Liver (tissue), 9 donors: Measurements from ENCODE around the gene ECSIT. TPM values are rescaled to one million over a fixed set of nuclear protein-coding genes. Genes with fewer than 3 reads are reported as not detected.
"Not testable (repeated sequence)": the region's sequence is repeated elsewhere in the genome, so short reads cannot be mapped to it uniquely, and the experiment has no call there.

Source experiments
- DNase-seq: peaks from one replicate; pipeline ENCODE4 v3.0.0-alpha.2; 2017; ENCODE audit warnings: low spot score
- H3K27ac ChIP-seq, 2 donors: one replicate each; pipeline ENCODE4 v1.7.0; 2013; ENCODE audit warnings: inconsistent platforms in 2 of 2, low read length in 2 of 2, control low read depth in 1 of 2, low read depth in 1 of 2, mild to moderate bottlenecking in 1 of 2
- H3K27me3 ChIP-seq, 4 donors: one replicate each; pipeline versions ENCODE4 v1.6.1 to v1.7.0; 2013; ENCODE audit warnings: low read length in 3 of 4, inconsistent platforms in 1 of 4, mild to moderate bottlenecking in 1 of 4, moderate library complexity in 1 of 4; ENCODE audit not compliant: control insufficient read depth in 4 of 4, insufficient read depth in 4 of 4
- H3K36me3 ChIP-seq, 4 donors: one replicate each; pipeline versions ENCODE4 v1.6.1 to v1.7.0; 2013; ENCODE audit warnings: low read length in 3 of 4, mild to moderate bottlenecking in 3 of 4, low read depth in 1 of 4, moderate library complexity in 1 of 4; ENCODE audit not compliant: control insufficient read depth in 4 of 4, insufficient read depth in 3 of 4
- H3K4me1 ChIP-seq, 4 donors: one replicate each; pipeline versions ENCODE4 v1.6.1 to v1.7.0; 2013; ENCODE audit warnings: low read length in 3 of 4, mild to moderate bottlenecking in 3 of 4, moderate library complexity in 1 of 4; ENCODE audit not compliant: control insufficient read depth in 4 of 4, insufficient read depth in 4 of 4
- H3K4me3 ChIP-seq, 3 donors: one replicate each; pipeline versions ENCODE4 v1.6.1 to v1.7.0; 2013; ENCODE audit warnings: low read length in 3 of 3, control low read depth in 1 of 3, low read depth in 1 of 3, mild to moderate bottlenecking in 1 of 3
- H3K9ac ChIP-seq, 2 donors: one replicate each; pipeline ENCODE4 v1.7.0; 2013; ENCODE audit warnings: low read length in 2 of 2, mild to moderate bottlenecking in 2 of 2, moderate library complexity in 2 of 2, control low read depth in 1 of 2, low read depth in 1 of 2
- H3K9me3 ChIP-seq, 4 donors: one replicate each; pipeline versions ENCODE4 v1.6.1 to v1.7.0; 2013; ENCODE audit warnings: low read length in 3 of 4; ENCODE audit not compliant: control insufficient read depth in 4 of 4
- EGR1 ChIP-seq, 2 donors: IDR thresholded peaks; 2 replicates each; pipeline ENCODE4 v1.6.1; 2016 to 2018; ENCODE audit warnings: antibody characterized with exemption in 2 of 2, low read depth in 2 of 2
- FOXA1 ChIP-seq: IDR thresholded peaks from 2 replicates; pipeline ENCODE4 v1.6.1; 2016; ENCODE audit warnings: antibody characterized with exemption
- HNF4G ChIP-seq: IDR thresholded peaks from 2 replicates; pipeline ENCODE4 v1.6.1; 2016; ENCODE audit warnings: antibody characterized with exemption
- JUND ChIP-seq, 2 donors: IDR thresholded peaks; 2 replicates each; pipeline ENCODE4 v1.6.1; 2016; ENCODE audit warnings: antibody characterized with exemption in 2 of 2
- NR2F2 ChIP-seq: IDR thresholded peaks from 2 replicates; pipeline ENCODE4 v1.6.1; 2016; ENCODE audit warnings: antibody characterized with exemption
- TAF1 ChIP-seq: conservative IDR thresholded peaks from 2 replicates; pipeline ENCODE4 v1.6.1; 2016; ENCODE audit warnings: antibody characterized with exemption, mild to moderate bottlenecking
- WGBS: extraction: QIAGEN DNeasy Blood & Tissue Kit; methylation state at CpG from one replicate; pipeline ENCODE4 v1.1.7; 2013; 5-methylcytosine and 5-hydroxymethylcytosine counted together
- polyA plus RNA-seq, 2 donors: library from polyadenylated mRNA; stranded (reverse) in 1 of 2; unstranded in 1 of 2; fragments of 200-250 nt in 1 of 2; fragments of >200 nt in 1 of 2; fragmentation: Nextera tagmentation in 1 of 2; extraction: Ambion mirVana in 1 of 2; gene quantifications; one replicate each; pipeline versions ENCODE4 v1.2.1 to v1.2.3, GENCODE V29; 2013 to 2015
- total RNA-seq, 2 donors: library from RNA; depleted of rRNA; stranded (reverse); fragments of >200 nt; gene quantifications; one replicate each; pipeline ENCODE4 v1.2.3, GENCODE V29; 2014
- TF ChIP-seq, protein P1 (sequence below): fragments of 150-350 bp; IDR thresholded peaks from 2 replicates; pipeline ENCODE4 v1.5.1; 2017; ENCODE audit warnings: improper control_type of control experiment, low read depth, low read length; ENCODE audit not compliant: missing input control
- TF ChIP-seq, protein P2 (sequence below): IDR thresholded peaks from 2 replicates; pipeline ENCODE4 v1.6.1; 2016; ENCODE audit warnings: antibody characterized with exemption, mild to moderate bottlenecking
- donor health status: healthy.
- donor health status: healthy.
- donor health status: healthy.
- donor health status: healthy.
- donor health status: healthy.

Gene ECSIT
- total and polyA plus RNA-seq, 4 donors: 20.5 to 37.4 (median 31.0) TPM

DNA sequence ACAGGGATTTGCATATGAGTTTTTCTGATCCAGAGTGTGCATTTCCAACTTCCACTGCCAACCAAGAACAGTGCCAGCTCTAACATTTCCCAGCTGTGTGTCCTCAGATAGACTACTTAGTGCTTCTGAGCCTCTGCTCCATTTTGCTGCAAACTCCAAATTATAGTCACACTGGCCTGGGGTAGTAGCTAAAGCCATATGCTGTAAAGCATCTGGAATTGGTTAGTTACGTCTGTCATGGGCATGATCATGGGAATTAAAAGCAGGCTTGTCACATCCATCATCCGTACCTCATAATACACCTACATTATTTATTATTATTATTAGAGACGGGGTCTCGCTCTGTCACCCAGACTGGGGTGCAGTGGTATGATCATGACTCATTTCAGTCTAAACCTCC is 55.2 kb downstream of the ECSIT start:
- 90% methylated on average over 4 of the region's 4 CpGs for WGBS
- no peak for TF ChIP-seq JUND (IDR thresholded peaks at IDR 0.05)
- TF ChIP-seq, protein P1, sequence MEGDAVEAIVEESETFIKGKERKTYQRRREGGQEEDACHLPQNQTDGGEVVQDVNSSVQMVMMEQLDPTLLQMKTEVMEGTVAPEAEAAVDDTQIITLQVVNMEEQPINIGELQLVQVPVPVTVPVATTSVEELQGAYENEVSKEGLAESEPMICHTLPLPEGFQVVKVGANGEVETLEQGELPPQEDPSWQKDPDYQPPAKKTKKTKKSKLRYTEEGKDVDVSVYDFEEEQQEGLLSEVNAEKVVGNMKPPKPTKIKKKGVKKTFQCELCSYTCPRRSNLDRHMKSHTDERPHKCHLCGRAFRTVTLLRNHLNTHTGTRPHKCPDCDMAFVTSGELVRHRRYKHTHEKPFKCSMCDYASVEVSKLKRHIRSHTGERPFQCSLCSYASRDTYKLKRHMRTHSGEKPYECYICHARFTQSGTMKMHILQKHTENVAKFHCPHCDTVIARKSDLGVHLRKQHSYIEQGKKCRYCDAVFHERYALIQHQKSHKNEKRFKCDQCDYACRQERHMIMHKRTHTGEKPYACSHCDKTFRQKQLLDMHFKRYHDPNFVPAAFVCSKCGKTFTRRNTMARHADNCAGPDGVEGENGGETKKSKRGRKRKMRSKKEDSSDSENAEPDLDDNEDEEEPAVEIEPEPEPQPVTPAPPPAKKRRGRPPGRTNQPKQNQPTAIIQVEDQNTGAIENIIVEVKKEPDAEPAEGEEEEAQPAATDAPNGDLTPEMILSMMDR: no peak
- no peak for DNase-seq
- H3K27me3 ChIP-seq: no peaks in the 10 kb centered on the region
- H3K36me3 ChIP-seq: no peaks in the 10 kb centered on the region
- H3K9me3 ChIP-seq: no peaks in the 10 kb centered on the region
- no peak overlapping the region for H3K27ac ChIP-seq
- no peak overlapping the region for H3K4me3 ChIP-seq
- no peak overlapping the region for H3K9ac ChIP-seq
- H3K4me1 ChIP-seq: no peaks in the 10 kb centered on the region

DNA sequence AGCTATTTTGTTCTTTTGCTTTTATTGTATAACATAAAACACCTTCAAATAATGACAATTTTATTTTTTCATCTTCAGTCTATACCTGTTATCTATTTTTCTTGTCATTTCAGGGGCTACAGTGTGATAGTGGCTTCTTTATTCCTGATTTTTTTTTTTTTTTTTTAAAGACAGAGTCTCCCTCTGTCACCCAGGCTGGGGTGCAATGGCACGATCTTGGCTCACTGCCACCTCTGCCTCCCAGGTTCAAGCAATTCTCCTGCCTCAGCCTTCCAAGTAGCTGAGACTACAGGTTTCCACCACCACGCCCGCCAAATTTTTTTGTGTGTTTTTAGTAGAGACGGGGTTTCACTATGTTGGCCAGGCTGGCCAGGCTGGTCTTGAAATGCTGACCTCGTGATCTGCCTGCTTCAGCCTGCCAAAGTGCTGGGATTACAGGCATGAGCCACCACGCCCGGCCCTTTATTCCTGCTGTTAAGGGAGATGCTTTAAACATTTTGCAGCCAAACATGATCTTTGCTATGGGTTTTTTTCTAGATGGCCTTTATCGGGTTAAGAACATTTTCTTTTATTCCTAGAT is 60.6 kb downstream of the ECSIT start:
- H3K4me1 ChIP-seq, H3K27me3 ChIP-seq, H3K4me3 ChIP-seq, H3K9me3 ChIP-seq, DNase-seq, H3K36me3 ChIP-seq, H3K27ac ChIP-seq, H3K9ac ChIP-seq: not testable (repeated sequence)
- 70% methylated on average over 8 of the region's 8 CpGs for WGBS

DNA sequence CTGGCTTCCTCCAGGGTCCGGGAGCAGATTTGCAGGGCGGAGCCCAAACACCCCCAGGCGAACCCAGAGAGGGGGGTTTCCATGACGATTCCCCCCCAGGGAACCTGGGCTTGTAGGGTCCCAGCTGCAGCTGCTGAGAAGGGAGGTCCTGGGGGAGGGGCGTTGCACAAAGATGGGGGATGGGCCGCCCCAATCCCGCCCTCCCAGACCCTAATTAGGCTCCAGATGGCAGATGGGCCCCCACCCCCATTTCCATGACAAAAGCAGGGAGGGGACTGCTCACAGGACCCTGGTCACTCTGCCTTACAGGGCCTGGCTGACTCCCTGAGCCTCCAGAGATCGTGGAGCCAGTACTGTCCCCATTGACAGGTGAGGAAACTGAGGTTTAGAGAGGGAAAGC is 63.3 kb downstream of the ECSIT start:
- Histone ChIP-seq H3K27me3 (no peaks in the 10 kb centered on the region), H3K4me1 (no peaks in the 10 kb centered on the region), H3K36me3 (no peaks in the 10 kb centered on the region), H3K9me3 (no peaks in the 10 kb centered on the region), H3K4me3 (no peak overlapping the region), H3K27ac (no peak overlapping the region), H3K9ac (no peak overlapping the region)
- WGBS: 47% methylated on average over 8 of the region's 8 CpGs
- no peak for DNase-seq
- TF ChIP-seq NR2F2 (no peak), JUND (IDR thresholded peaks at IDR 0.05) (no peak), EGR1 (IDR thresholded peaks at IDR 0.05; ENCODE audit: low read depth in 2 of 2) (no peak), HNF4G (no peak), TAF1 (no peak), FOXA1 (no peak)
- TF ChIP-seq, protein P2, sequence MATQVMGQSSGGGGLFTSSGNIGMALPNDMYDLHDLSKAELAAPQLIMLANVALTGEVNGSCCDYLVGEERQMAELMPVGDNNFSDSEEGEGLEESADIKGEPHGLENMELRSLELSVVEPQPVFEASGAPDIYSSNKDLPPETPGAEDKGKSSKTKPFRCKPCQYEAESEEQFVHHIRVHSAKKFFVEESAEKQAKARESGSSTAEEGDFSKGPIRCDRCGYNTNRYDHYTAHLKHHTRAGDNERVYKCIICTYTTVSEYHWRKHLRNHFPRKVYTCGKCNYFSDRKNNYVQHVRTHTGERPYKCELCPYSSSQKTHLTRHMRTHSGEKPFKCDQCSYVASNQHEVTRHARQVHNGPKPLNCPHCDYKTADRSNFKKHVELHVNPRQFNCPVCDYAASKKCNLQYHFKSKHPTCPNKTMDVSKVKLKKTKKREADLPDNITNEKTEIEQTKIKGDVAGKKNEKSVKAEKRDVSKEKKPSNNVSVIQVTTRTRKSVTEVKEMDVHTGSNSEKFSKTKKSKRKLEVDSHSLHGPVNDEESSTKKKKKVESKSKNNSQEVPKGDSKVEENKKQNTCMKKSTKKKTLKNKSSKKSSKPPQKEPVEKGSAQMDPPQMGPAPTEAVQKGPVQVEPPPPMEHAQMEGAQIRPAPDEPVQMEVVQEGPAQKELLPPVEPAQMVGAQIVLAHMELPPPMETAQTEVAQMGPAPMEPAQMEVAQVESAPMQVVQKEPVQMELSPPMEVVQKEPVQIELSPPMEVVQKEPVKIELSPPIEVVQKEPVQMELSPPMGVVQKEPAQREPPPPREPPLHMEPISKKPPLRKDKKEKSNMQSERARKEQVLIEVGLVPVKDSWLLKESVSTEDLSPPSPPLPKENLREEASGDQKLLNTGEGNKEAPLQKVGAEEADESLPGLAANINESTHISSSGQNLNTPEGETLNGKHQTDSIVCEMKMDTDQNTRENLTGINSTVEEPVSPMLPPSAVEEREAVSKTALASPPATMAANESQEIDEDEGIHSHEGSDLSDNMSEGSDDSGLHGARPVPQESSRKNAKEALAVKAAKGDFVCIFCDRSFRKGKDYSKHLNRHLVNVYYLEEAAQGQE: no peak
